Epithelial cell of proximal tubule (primary cell): Measurements from ENCODE around the gene ANKRD55. TPM values are rescaled to one million over a fixed set of nuclear protein-coding genes. Genes with fewer than 3 reads are reported as not detected.

Experiments used
- DNase-seq: peaks from one replicate; pipeline ENCODE4 v3.0.0-alpha.2; 2011; ENCODE audit warnings: low read depth
- H3K4me3 ChIP-seq: 2 replicates; pipeline ENCODE4 v1.5.1; 2011; ENCODE audit warnings: low read depth, mild to moderate bottlenecking, low read length
- CTCF ChIP-seq: conservative IDR thresholded peaks from 2 replicates; pipeline ENCODE4 v1.5.1; 2012; ENCODE audit warnings: low read depth, mild to moderate bottlenecking, low read length
- total RNA-seq: library from RNA; depleted of rRNA; stranded (reverse); fragments of >200 nt; gene quantifications from 2 replicates; pipeline ENCODE4 v1.2.3, GENCODE V29; 2015

The ANKRD55 gene
- total RNA-seq, 1 donor from 2014 or later = not detected

GRCh38 chr5:56115589-56115988 is 117.5 kb downstream of the ANKRD55 start:
- DNase-seq = no peak
- H3K4me3 ChIP-seq = no peak overlapping the region
- no peak for TF ChIP-seq CTCF

- TF ChIP-seq CTCF = no peak
- H3K4me3 ChIP-seq = no peak overlapping the region
- no peak for DNase-seq
Observed at GRCh38 chr5:56112526-56113121, 120.5 kb downstream of the ANKRD55 start.

GRCh38 chr5:56111404-56111781 is 121.7 kb downstream of the ANKRD55 start:
- no peak for DNase-seq
- TF ChIP-seq CTCF = no peak
- H3K4me3 ChIP-seq = no peak overlapping the region

- no peak for DNase-seq
- no peak for TF ChIP-seq CTCF
Observed at GRCh38 chr5:56110646-56111403, 122.3 kb downstream of the ANKRD55 start.

GRCh38 chr5:56108246-56108645 is 124.9 kb downstream of the ANKRD55 start:
- H3K4me3 ChIP-seq = no peak overlapping the region
- TF ChIP-seq CTCF = no peak

More at GRCh38 chr5:56110646-56111403, 122.3 kb downstream of the ANKRD55 start:
- H3K4me3 ChIP-seq = no peak overlapping the region

GRCh38 chr5:56106837-56107236 is 126.3 kb downstream of the ANKRD55 start:
- H3K4me3 ChIP-seq = no peak overlapping the region
- no peak for TF ChIP-seq CTCF
- DNase-seq = no peak

More at GRCh38 chr5:56108246-56108645, 124.9 kb downstream of the ANKRD55 start:
- no peak for DNase-seq
